GM10266 (cell line): Measurements from ENCODE around the gene SPOCK3.

Source experiments
- DNase-seq: peaks from one replicate; pipeline ENCODE4 v3.0.0; 2012; ENCODE audit errors: extremely low spot score
- CTCF ChIP-seq: IDR thresholded peaks from 2 replicates; pipeline ENCODE4 v1.5.1; 2012; ENCODE audit warnings: mild to moderate bottlenecking, low read depth; ENCODE audit not compliant: control insufficient read depth, insufficient read depth; ENCODE audit errors: missing control alignments

The SPOCK3 gene

GRCh38 chr4:167177925-167178324 lies 56.4 kb downstream of the SPOCK3 start:
- no peak for DNase-seq
- TF ChIP-seq CTCF: no peak

- TF ChIP-seq CTCF: no peak
Measured at GRCh38 chr4:167176723-167177367, 57.4 kb downstream of the SPOCK3 start.

GRCh38 chr4:167171928-167172327 lies 62.4 kb downstream of the SPOCK3 start:
- DNase-seq: no peak
- TF ChIP-seq CTCF: no peak

More at GRCh38 chr4:167176723-167177367, 57.4 kb downstream of the SPOCK3 start:
- no peak for DNase-seq

- no peak for DNase-seq
- no peak for TF ChIP-seq CTCF
Measured at GRCh38 chr4:167168611-167169010, 65.7 kb downstream of the SPOCK3 start.

GRCh38 chr4:167150587-167150986 lies 83.7 kb downstream of the SPOCK3 start:
- TF ChIP-seq CTCF: no peak
- DNase-seq: no peak

- DNase-seq: no peak
- no peak for TF ChIP-seq CTCF
Measured at GRCh38 chr4:167144605-167145004, 89.7 kb downstream of the SPOCK3 start.

- DNase-seq: no peak
- no peak for TF ChIP-seq CTCF
Measured at GRCh38 chr4:167143018-167143417, 91.3 kb downstream of the SPOCK3 start.
